ENCODE measurements around the gene KIAA0753.

Gene KIAA0753

GRCh38 chr17:6674586-6674985 is 34.1 kb upstream of the KIAA0753 start:
- H3K4me2 ChIP-seq (ENCODE audit: low read depth, low read length, poor library complexity, severe bottlenecking), result no peak overlapping the region
- H3K9ac ChIP-seq (ENCODE audit: low read length), result no peak overlapping the region
- no peaks in the 10 kb centered on the region for H3K9me3 ChIP-seq (ENCODE audit: insufficient read depth, low read length)
- no peaks in the 10 kb centered on the region for H3K9me2 ChIP-seq (replicated peaks; ENCODE audit: insufficient read depth, low read length)
- no peaks in the 10 kb centered on the region for H3K36me3 ChIP-seq (ENCODE audit: low read length)
- H3F3A ChIP-seq (ENCODE audit: insufficient read depth), result no peaks in the 10 kb centered on the region
- no peak overlapping the region for H3K27ac ChIP-seq (ENCODE audit: low read depth, low read length)
- no peaks in the 10 kb centered on the region for H3K79me2 ChIP-seq (ENCODE audit: insufficient read depth, low read length)
- TF ChIP-seq CTCF (IDR thresholded peaks at IDR 0.05; ENCODE audit: insufficient read depth, low read length, poor library complexity, severe bottlenecking), result no peak
- no peak for TF ChIP-seq EZH2phosphoT487 (conservative IDR thresholded peaks at IDR 0.05; ENCODE audit: low read length)
- H3K4me3 ChIP-seq (ENCODE audit: insufficient read depth, low read length, poor library complexity, severe bottlenecking), result no peak overlapping the region
- no peaks in the 10 kb centered on the region for H4K20me1 ChIP-seq (ENCODE audit: low read depth, low read length)
- H3K27me3 ChIP-seq (ENCODE audit: low read length), result no peaks in the 10 kb centered on the region
- no peak overlapping the region for H2AFZ ChIP-seq (ENCODE audit: low read depth, low read length, severe bottlenecking)

GRCh38 chr17:6671431-6671830 is 30.9 kb upstream of the KIAA0753 start:
- no peaks in the 10 kb centered on the region for H3K9me3 ChIP-seq (ENCODE audit: insufficient read depth, low read length)
- H3K9ac ChIP-seq (ENCODE audit: low read length), result no peak overlapping the region
- no peaks in the 10 kb centered on the region for H3F3A ChIP-seq (ENCODE audit: insufficient read depth)
- no peaks in the 10 kb centered on the region for H3K27me3 ChIP-seq (ENCODE audit: low read length)
- H3K4me3 ChIP-seq (ENCODE audit: insufficient read depth, low read length, poor library complexity, severe bottlenecking), result no peak overlapping the region
- H4K20me1 ChIP-seq (ENCODE audit: low read depth, low read length), result no peaks in the 10 kb centered on the region
- H3K79me2 ChIP-seq (ENCODE audit: insufficient read depth, low read length), result no peaks in the 10 kb centered on the region
- no peak overlapping the region for H3K27ac ChIP-seq (ENCODE audit: low read depth, low read length)
- no peak overlapping the region for H2AFZ ChIP-seq (ENCODE audit: low read depth, low read length, severe bottlenecking)
- TF ChIP-seq CTCF (IDR thresholded peaks at IDR 0.05; ENCODE audit: insufficient read depth, low read length, poor library complexity, severe bottlenecking), result no peak
- no peak for TF ChIP-seq EZH2phosphoT487 (conservative IDR thresholded peaks at IDR 0.05; ENCODE audit: low read length)
- no peaks in the 10 kb centered on the region for H3K9me2 ChIP-seq (replicated peaks; ENCODE audit: insufficient read depth, low read length)
- no peak overlapping the region for H3K4me2 ChIP-seq (ENCODE audit: low read depth, low read length, poor library complexity, severe bottlenecking)
- no peaks in the 10 kb centered on the region for H3K36me3 ChIP-seq (ENCODE audit: low read length)

GRCh38 chr17:6670999-6671398 is 30.5 kb upstream of the KIAA0753 start:
- no peak overlapping the region for H3K27ac ChIP-seq (ENCODE audit: low read depth, low read length)
- no peaks in the 10 kb centered on the region for H4K20me1 ChIP-seq (ENCODE audit: low read depth, low read length)
- no peaks in the 10 kb centered on the region for H3K36me3 ChIP-seq (ENCODE audit: low read length)
- H3K4me2 ChIP-seq (ENCODE audit: low read depth, low read length, poor library complexity, severe bottlenecking), result no peak overlapping the region
- no peak overlapping the region for H3K9ac ChIP-seq (ENCODE audit: low read length)
- TF ChIP-seq EZH2phosphoT487 (conservative IDR thresholded peaks at IDR 0.05; ENCODE audit: low read length) (no peak), CTCF (IDR thresholded peaks at IDR 0.05; ENCODE audit: insufficient read depth, low read length, poor library complexity, severe bottlenecking) (no peak)
- no peak overlapping the region for H2AFZ ChIP-seq (ENCODE audit: low read depth, low read length, severe bottlenecking)
- no peaks in the 10 kb centered on the region for H3K9me3 ChIP-seq (ENCODE audit: insufficient read depth, low read length)
- no peaks in the 10 kb centered on the region for H3K9me2 ChIP-seq (replicated peaks; ENCODE audit: insufficient read depth, low read length)
- H3K4me3 ChIP-seq (ENCODE audit: insufficient read depth, low read length, poor library complexity, severe bottlenecking), result no peak overlapping the region
- no peaks in the 10 kb centered on the region for H3K27me3 ChIP-seq (ENCODE audit: low read length)
- H3F3A ChIP-seq (ENCODE audit: insufficient read depth), result no peaks in the 10 kb centered on the region
- H3K79me2 ChIP-seq (ENCODE audit: insufficient read depth, low read length), result no peaks in the 10 kb centered on the region
